ENCODE measurements around the gene IGFBP7. TPM values are rescaled to one million over a fixed set of nuclear protein-coding genes. Genes with fewer than 3 reads are reported as not detected.
"Not testable (repeated sequence)": the region's sequence is repeated elsewhere in the genome, so short reads cannot be mapped to it uniquely, and the experiment has no call there.

The IGFBP7 gene
- total and polyA plus RNA-seq, 4 donors, result 67.9 to 351 (median 127) TPM

DNA sequence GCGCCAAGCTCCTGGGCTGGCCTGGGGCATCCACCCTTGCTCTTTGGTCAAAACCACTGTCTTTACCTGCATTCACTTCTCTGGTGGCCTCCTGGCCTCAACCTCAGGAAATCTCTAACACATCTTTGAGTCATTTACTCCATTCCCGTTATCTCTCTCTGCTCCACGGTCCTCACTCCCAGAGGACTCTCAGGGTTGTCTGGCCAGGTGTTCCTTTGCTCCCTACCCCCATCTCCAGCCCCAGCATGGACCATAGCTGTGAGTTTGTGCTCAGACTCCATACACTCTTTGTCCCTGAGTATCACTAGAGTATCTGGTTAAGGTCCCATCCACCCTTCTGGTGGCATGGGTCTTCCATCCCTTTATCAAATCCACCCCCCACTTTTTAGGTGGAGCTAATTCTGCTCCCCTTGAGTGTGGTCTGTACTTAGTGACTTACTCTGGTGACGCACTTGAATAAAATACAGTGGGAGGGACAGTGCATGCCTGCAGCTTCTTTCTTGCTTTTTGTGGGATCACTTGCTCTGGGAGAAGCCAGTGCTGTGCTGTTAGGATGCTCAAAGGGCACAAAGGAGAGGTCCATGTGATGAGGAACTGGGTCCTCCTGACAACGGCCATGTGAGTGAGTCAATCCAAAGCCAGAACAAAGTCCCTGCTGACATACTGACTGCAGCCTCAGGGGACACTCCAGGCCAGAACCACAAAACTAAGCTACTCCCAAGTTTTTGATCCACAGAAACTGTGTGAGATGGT lies 44.3 kb downstream of the IGFBP7 start:
- no peaks in the 10 kb centered on the region for H3K27me3 ChIP-seq (ENCODE audit: control insufficient read depth, insufficient read depth, low read length)
- no peaks in the 10 kb centered on the region for H3K9me3 ChIP-seq (ENCODE audit: control insufficient read depth, insufficient read depth, low read length)
- no peak overlapping the region for H3K4me3 ChIP-seq (ENCODE audit: low read depth, low read length)
- H3K27ac ChIP-seq (ENCODE audit: low read depth, low read length), result peak overlapping the region; percentile 45
- no peak for DNase-seq (ENCODE audit: low read depth in 4 of 6, low spot score in 6 of 6)
- H3K4me1 ChIP-seq (ENCODE audit: control insufficient read depth, insufficient read depth, low read length), result peaks cover 5% of the 10 kb centered on the region
- 94% methylated on average over 5 of the region's 5 CpGs for WGBS (ENCODE audit: insufficient coverage)
- no peaks in the 10 kb centered on the region for H3K36me3 ChIP-seq (ENCODE audit: control insufficient read depth, insufficient read depth, low read length)

DNA sequence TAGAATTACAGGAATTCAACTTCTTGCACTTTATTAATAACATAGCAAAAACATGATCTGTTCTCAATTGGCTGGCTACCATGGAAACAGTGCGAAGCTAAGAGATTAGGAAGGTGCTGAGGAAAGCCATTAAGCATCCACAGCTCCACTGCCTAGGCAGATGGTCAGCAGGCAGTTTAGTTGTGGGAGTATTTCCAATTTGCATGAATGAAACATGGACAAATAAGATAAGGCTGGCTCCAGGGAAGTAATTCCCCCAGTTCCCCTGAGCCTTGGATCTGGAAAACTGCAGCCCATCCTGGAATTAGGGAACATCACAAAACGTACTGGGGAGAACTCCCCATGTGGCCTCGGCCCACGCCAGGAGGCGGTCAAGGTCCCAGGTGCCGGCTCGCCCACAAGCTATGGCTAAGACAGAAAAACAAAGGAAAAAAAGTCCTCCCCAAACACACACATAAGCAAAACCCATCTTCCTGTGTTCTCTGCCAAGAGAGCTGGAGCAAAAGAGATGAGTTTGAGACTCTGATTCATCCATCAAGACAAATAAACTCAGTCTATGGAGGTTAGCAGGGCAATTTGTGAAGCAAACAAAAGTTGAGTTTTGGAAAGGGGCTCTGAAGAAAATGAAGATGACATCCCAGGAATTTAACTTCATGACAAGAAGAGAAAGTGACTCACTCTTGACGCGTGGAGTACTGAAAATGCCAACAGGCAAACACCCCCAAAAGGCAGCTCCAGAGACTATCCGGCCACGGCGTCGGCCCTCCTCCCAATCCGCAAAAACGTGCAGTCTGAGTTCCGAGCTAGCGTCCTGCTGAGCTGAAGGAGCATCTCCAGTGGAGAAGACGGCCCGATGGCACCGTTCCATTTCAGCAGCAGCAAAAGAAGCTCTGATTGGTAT lies 45.1 kb downstream of the IGFBP7 start:
- Histone ChIP-seq H3K36me3 (ENCODE audit: control insufficient read depth, insufficient read depth, low read length) (no peaks in the 10 kb centered on the region), H3K4me3 (ENCODE audit: low read depth, low read length) (no peak overlapping the region), H3K9me3 (ENCODE audit: control insufficient read depth, insufficient read depth, low read length) (no peaks in the 10 kb centered on the region), H3K27ac (ENCODE audit: low read depth, low read length) (peak overlapping the region; percentile 57), H3K27me3 (ENCODE audit: control insufficient read depth, insufficient read depth, low read length) (no peaks in the 10 kb centered on the region), H3K4me1 (ENCODE audit: control insufficient read depth, insufficient read depth, low read length) (peaks cover 5% of the 10 kb centered on the region)
- 72% methylated on average over 17 of the region's 20 CpGs for WGBS (ENCODE audit: insufficient coverage)
- peak in 2 of 6 donors; percentile 33 to 76 for DNase-seq (ENCODE audit: low read depth in 4 of 6, low spot score in 6 of 6)

DNA sequence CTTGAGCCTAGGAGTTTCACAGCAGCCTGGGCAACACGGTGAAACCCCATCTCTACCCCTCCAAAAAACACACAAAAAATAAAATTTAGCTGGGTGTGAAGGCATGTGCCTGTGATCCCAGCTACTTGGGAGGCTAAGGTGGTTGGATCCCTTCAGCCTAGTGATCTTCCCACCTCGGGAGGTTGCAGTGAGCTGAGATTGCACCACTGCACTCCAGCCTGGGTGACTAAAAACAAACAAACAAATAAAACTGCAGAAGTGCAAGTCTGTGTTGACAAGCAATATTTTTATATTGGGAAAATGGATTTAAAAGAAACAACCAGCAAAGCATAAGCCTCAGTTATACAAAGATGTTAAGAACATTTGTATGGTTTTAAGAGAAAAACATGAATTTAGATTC lies 46.1 kb downstream of the IGFBP7 start:
- Histone ChIP-seq H3K36me3 (ENCODE audit: control insufficient read depth, insufficient read depth, low read length) (no peaks in the 10 kb centered on the region), H3K27me3 (ENCODE audit: control insufficient read depth, insufficient read depth, low read length) (no peaks in the 10 kb centered on the region), H3K9me3 (ENCODE audit: control insufficient read depth, insufficient read depth, low read length) (no peaks in the 10 kb centered on the region), H3K4me3 (ENCODE audit: low read depth, low read length) (no peak overlapping the region), H3K4me1 (ENCODE audit: control insufficient read depth, insufficient read depth, low read length) (peaks cover 5% of the 10 kb centered on the region), H3K27ac (ENCODE audit: low read depth, low read length) (no peak overlapping the region)
- 60% methylated on average over 1 of the region's 2 CpGs for WGBS (ENCODE audit: insufficient coverage)
- DNase-seq (ENCODE audit: low read depth in 4 of 6, low spot score in 6 of 6), result no peak

DNA sequence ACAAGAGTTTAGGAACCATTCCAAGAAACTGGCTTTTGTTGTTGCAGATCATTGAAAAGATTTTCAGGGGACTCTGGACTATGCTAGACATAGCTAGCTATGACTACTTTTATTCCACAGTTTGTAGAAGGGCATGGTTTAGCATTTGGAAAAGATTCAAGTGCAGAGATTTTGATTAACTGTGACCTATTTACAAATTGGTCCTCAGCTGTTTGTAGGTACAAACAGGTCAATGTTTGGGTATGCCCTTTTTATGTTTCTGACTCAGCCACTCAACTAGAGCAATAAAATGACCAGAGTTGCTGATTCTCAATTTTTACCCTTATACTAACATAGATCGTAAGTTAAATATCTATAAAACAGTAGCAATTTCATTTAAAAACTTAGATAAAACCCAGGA lies 46.7 kb downstream of the IGFBP7 start:
- Histone ChIP-seq H3K27ac (ENCODE audit: low read depth, low read length) (no peak overlapping the region), H3K4me3 (ENCODE audit: low read depth, low read length) (no peak overlapping the region), H3K36me3 (ENCODE audit: control insufficient read depth, insufficient read depth, low read length) (no peaks in the 10 kb centered on the region), H3K27me3 (ENCODE audit: control insufficient read depth, insufficient read depth, low read length) (no peaks in the 10 kb centered on the region), H3K9me3 (ENCODE audit: control insufficient read depth, insufficient read depth, low read length) (no peaks in the 10 kb centered on the region), H3K4me1 (ENCODE audit: control insufficient read depth, insufficient read depth, low read length) (peaks cover 5% of the 10 kb centered on the region)
- no CpG with 5 or more reads among the region's 1 CpG for WGBS (ENCODE audit: insufficient coverage)
- DNase-seq (ENCODE audit: low read depth in 4 of 6, low spot score in 6 of 6), result no peak

DNA sequence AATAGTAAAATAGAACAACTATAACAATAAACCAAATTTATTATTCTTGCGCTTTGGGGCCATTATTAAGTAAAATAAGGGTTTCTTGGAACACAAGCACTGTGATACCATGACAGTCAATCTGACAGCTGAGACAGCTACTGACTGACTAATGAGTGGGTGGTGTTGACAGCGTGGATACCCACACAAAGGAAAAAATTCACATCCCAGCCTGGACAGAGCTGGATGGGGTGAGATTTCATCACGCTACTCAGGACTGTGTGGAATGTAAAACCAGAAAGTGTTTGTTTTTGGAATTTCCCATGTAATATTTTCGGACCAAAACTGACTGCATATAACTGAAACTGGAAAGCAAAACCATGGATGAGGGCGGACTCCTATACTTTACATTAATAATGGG lies 48.8 kb downstream of the IGFBP7 start:
- WGBS (ENCODE audit: insufficient coverage), result no CpG with 5 or more reads among the region's 5 CpGs
- H3K4me1 ChIP-seq (ENCODE audit: control insufficient read depth, insufficient read depth, low read length), result peaks cover 5% of the 10 kb centered on the region
- no peak overlapping the region for H3K4me3 ChIP-seq (ENCODE audit: low read depth, low read length)
- no peak overlapping the region for H3K27ac ChIP-seq (ENCODE audit: low read depth, low read length)
- no peak for DNase-seq (ENCODE audit: low read depth in 4 of 6, low spot score in 6 of 6)
- H3K36me3 ChIP-seq (ENCODE audit: control insufficient read depth, insufficient read depth, low read length), result no peaks in the 10 kb centered on the region
- no peaks in the 10 kb centered on the region for H3K27me3 ChIP-seq (ENCODE audit: control insufficient read depth, insufficient read depth, low read length)
- H3K9me3 ChIP-seq (ENCODE audit: control insufficient read depth, insufficient read depth, low read length), result peaks cover 2% of the 10 kb centered on the region

DNA sequence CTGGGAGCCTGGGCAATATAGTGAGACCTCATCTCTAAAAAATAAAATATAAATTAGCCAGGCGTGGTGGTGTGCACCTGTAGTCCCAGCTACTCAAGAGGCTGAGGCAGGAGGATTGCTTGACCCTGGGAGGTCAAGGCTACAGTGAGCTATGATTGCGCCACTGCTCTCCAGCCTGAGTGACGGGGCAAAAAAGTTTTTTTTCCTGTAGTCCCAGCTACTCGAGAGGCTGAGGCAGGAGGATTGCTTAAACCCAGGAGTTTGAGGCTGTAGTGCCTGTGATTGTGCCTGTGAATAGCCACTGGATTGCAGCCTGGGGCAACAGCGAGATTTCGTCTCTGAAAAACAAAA lies 49.5 kb downstream of the IGFBP7 start:
- not testable (repeated sequence) for H3K9me3 ChIP-seq (ENCODE audit: control insufficient read depth, insufficient read depth, low read length); DNase-seq (ENCODE audit: low read depth in 4 of 6, low spot score in 6 of 6); H3K4me3 ChIP-seq (ENCODE audit: low read depth, low read length); H3K27me3 ChIP-seq (ENCODE audit: control insufficient read depth, insufficient read depth, low read length); H3K36me3 ChIP-seq (ENCODE audit: control insufficient read depth, insufficient read depth, low read length); H3K4me1 ChIP-seq (ENCODE audit: control insufficient read depth, insufficient read depth, low read length); H3K27ac ChIP-seq (ENCODE audit: low read depth, low read length)
- WGBS (ENCODE audit: insufficient coverage), result 95% methylated on average over 5 of the region's 6 CpGs

DNA sequence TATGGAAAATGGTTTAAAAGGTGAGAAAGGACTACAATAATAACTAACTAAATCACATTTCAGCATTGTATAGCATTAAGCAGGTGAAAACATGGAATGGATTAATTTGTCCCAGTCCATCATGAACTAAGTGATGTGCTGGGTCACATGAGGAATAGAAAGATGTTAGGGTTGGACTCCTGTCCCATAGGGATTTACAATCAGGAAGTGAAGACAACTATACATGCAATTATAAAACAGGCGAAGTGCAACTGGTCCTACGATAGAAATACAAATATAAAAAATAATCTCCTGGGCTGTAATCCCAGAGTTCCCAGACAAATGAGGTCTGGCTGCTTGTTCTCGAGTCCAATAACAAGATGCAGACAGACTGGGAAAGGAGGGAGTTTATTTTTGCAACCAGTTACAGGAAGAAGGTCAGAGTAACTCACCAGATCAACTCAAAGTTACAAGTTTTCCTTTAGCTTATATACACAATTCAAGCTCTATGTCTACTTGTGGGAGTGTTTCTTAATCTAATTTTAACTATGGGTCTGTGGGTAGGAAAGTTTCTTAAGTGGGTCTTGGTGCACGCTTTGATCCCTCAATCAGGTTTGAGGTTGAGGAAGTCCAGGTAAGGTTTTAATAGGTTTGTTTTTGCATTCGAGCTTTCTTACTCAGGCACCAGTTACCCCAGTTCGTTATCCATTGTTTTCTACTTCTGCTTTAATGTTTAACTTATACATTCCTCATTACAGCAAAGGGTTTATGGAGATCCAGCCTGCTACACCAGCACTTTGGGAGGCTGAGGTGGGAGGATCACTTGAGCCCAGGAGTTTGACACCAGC lies 50.1 kb downstream of the IGFBP7 start:
- peaks cover 2% of the 10 kb centered on the region for H3K9me3 ChIP-seq (ENCODE audit: control insufficient read depth, insufficient read depth, low read length)
- no peaks in the 10 kb centered on the region for H3K36me3 ChIP-seq (ENCODE audit: control insufficient read depth, insufficient read depth, low read length)
- WGBS (ENCODE audit: insufficient coverage), result 100% methylated on average over 1 of the region's 6 CpGs
- no peak overlapping the region for H3K4me3 ChIP-seq (ENCODE audit: low read depth, low read length)
- no peak for DNase-seq (ENCODE audit: low read depth in 4 of 6, low spot score in 6 of 6)
- H3K27me3 ChIP-seq (ENCODE audit: control insufficient read depth, insufficient read depth, low read length), result no peaks in the 10 kb centered on the region
- peaks cover 3% of the 10 kb centered on the region for H3K4me1 ChIP-seq (ENCODE audit: control insufficient read depth, insufficient read depth, low read length)
- no peak overlapping the region for H3K27ac ChIP-seq (ENCODE audit: low read depth, low read length)

DNA sequence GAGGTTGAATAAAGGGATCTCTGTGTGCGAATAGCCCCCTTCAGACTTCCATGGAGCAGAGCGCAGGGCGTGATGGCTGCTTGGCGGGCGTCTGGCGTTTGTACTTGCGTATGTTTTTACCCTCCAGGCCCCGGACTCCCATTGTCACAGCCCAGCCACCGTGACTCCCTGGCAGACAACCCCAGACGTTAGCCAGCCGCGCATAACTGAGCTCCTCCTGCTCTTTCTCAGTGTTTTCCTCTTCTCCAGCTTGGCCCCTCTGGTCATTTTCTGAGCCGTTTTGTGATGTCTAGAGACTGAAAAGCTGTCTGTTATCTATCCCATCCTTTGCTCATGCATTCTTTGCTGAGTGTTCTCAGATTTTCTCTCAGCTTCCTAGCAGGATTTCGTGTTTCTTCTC lies 54.3 kb downstream of the IGFBP7 start:
- Histone ChIP-seq H3K4me3 (ENCODE audit: low read depth, low read length) (no peak overlapping the region), H3K4me1 (ENCODE audit: control insufficient read depth, insufficient read depth, low read length) (no peaks in the 10 kb centered on the region), H3K36me3 (ENCODE audit: control insufficient read depth, insufficient read depth, low read length) (no peaks in the 10 kb centered on the region), H3K9me3 (ENCODE audit: control insufficient read depth, insufficient read depth, low read length) (peaks cover 2% of the 10 kb centered on the region), H3K27me3 (ENCODE audit: control insufficient read depth, insufficient read depth, low read length) (no peaks in the 10 kb centered on the region), H3K27ac (ENCODE audit: low read depth, low read length) (no peak overlapping the region)
- DNase-seq (ENCODE audit: low read depth in 4 of 6, low spot score in 6 of 6), result peak in 2 of 6 donors; percentile 50 to 62
- WGBS (ENCODE audit: insufficient coverage), result 39% methylated on average over 13 of the region's 14 CpGs

DNA sequence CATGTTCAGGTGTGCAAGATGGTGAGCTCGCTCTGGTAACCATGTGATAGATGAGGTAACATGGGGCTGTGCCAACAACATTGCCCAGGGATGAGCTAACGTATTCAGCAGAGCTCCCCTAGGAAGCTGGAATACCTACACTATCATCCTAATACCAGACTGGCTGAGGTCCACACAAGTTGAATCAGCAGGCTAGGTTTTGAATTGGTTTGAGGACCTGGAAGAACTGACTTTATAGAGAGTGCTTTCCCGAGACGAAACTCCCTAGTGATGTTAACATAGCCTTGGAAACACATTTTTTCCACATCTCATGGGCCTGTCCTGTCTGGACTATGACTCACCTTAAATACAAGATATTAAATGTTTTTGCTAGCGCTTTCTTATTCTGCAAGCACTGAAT lies 56.7 kb downstream of the IGFBP7 start:
- WGBS (ENCODE audit: insufficient coverage), result no CpG with 5 or more reads among the region's 5 CpGs
- no peaks in the 10 kb centered on the region for H3K27me3 ChIP-seq (ENCODE audit: control insufficient read depth, insufficient read depth, low read length)
- no peaks in the 10 kb centered on the region for H3K36me3 ChIP-seq (ENCODE audit: control insufficient read depth, insufficient read depth, low read length)
- H3K4me3 ChIP-seq (ENCODE audit: low read depth, low read length), result no peak overlapping the region
- no peaks in the 10 kb centered on the region for H3K4me1 ChIP-seq (ENCODE audit: control insufficient read depth, insufficient read depth, low read length)
- no peak overlapping the region for H3K27ac ChIP-seq (ENCODE audit: low read depth, low read length)
- peaks cover 2% of the 10 kb centered on the region for H3K9me3 ChIP-seq (ENCODE audit: control insufficient read depth, insufficient read depth, low read length)
- no peak for DNase-seq (ENCODE audit: low read depth in 4 of 6, low spot score in 6 of 6)

Data from spinal cord (tissue), 10 donors.